Upper lobe of left lung (tissue), 4 donors: ENCODE results near the gene CYP3A5.

Experiments
- EP300 ChIP-seq, 4 donors: sonication (generic); formaldehyde crosslinking; IDR thresholded peaks; one replicate each; pipeline ENCODE4 v1.5.1; 2017; ENCODE audit warnings: antibody characterized with exemption in 4 of 4, control low read depth in 2 of 4
- POLR2A ChIP-seq, 4 donors: fragments of 450-650 bp; IDR thresholded peaks; one replicate each; pipeline ENCODE4 v1.5.1; 2016 to 2017; ENCODE audit warnings: antibody characterized with exemption in 4 of 4, mild to moderate bottlenecking in 2 of 4
- TF ChIP-seq, protein P1 (sequence below), 6 experiments: fragments of 450-650 bp in 4 of 6; fragments of 200-600 bp in 2 of 6; sonication (generic) in 2 of 6; IDR thresholded peaks; one replicate each; pipeline ENCODE4 v1.5.1; 2016 to 2019; ENCODE audit warnings: antibody characterized with exemption in 6 of 6

- TF ChIP-seq EP300 (IDR thresholded peaks at IDR 0.05), result no peak
- TF ChIP-seq, protein P1, sequence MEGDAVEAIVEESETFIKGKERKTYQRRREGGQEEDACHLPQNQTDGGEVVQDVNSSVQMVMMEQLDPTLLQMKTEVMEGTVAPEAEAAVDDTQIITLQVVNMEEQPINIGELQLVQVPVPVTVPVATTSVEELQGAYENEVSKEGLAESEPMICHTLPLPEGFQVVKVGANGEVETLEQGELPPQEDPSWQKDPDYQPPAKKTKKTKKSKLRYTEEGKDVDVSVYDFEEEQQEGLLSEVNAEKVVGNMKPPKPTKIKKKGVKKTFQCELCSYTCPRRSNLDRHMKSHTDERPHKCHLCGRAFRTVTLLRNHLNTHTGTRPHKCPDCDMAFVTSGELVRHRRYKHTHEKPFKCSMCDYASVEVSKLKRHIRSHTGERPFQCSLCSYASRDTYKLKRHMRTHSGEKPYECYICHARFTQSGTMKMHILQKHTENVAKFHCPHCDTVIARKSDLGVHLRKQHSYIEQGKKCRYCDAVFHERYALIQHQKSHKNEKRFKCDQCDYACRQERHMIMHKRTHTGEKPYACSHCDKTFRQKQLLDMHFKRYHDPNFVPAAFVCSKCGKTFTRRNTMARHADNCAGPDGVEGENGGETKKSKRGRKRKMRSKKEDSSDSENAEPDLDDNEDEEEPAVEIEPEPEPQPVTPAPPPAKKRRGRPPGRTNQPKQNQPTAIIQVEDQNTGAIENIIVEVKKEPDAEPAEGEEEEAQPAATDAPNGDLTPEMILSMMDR (IDR thresholded peaks at IDR 0.05), result no peak
- TF ChIP-seq POLR2A (IDR thresholded peaks at IDR 0.05), result no peak
Observed at GRCh38 chr7:99713995-99714570, 34.3 kb upstream of the CYP3A5 start.
